HG02885 (cell line): ENCODE data around the gene SEZ6L2.
"Not testable (repeated sequence)": the region's sequence is repeated elsewhere in the genome, so short reads cannot be mapped to it uniquely, and the experiment has no call there.

ENCODE experiments used
- ATAC-seq: cut with Tn5 transposase; IDR thresholded peaks from one replicate; pipeline ENCODE4 v1.9.1; 2021; ENCODE audit warnings: mild to moderate bottlenecking; ENCODE audit not compliant: unreplicated experiment, poor library complexity

SEZ6L2 gene

DNA sequence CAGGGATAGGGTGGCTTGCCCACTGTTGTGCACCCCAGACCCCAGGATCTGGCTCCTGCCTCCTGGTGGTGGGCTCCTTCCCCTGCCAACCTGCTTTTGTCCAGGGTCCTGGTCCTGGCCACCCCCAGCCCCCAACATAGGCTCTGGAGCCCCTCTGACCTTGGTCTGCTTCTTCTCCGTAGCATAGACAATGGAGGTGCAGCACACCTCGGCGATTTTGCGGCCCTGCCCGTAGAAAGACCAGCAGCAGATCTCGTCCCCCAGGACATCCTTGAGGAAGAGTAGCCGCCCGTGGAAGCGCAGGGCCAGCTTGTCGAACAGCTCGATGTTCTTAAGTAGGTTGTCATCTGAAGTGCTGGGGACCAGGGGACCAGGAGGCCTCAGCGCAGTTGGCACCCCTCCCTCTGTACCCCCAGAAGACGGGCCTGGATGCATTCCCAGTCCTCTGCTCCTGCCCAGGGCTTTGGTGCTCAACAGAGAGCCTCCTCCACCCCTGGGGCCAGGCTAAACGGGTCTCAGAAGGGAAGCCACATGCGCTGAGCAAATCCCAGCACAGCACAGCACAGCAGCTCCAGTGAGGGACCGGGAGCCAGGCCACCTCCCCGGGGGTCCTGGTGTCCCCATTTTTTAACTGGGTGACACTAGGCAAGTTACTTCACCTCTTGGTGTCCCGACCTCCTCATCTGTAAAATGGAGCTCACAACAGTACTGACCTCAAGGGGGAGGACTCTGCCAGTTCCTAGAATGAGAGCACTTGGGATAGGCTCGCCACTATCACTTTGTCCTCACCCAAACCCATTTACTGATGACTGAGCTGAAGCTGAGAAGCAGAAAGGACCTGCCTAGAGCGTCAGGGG lies 11.7 kb upstream of the SEZ6L2 start:
- no peak for ATAC-seq

DNA sequence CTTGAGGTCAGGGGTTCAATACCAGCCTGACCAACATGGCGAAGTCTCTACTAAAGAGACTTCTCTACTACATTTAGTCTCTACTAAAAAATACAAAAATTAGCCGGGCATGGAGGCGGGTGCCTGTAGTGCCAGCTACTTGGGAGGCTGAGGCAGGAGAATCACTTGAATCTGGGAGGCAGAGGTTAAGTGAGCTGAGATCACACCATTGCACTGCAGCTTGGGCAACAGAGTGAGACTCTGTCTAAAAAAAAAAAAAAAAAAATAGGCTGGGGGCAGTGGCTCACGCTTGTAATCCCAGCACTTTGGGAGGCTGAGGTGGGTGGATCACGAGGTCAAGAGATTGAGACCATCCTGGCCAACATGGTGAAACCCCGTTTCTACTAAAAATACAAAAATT lies 10.5 kb upstream of the SEZ6L2 start:
- not testable (repeated sequence) for ATAC-seq

DNA sequence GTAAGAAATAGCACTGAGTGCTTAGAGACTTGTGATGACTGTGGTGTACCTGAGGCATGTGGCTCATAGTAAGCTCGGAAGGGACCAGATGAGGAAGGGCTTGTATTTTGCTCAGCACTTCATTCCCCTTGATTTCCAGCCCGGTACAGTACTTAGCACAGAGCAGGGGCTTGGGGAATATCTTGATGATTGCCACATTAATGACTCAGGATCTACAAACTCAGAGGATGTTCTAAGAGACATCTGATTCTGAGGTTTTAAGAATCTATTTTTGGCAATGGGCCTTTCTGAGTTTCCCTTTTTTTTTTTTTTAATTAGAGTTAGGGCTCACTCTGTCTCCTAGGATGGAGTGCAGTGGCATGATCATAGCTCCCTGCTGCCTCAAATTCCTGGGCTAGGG lies 10.0 kb upstream of the SEZ6L2 start:
- ATAC-seq, result no peak

DNA sequence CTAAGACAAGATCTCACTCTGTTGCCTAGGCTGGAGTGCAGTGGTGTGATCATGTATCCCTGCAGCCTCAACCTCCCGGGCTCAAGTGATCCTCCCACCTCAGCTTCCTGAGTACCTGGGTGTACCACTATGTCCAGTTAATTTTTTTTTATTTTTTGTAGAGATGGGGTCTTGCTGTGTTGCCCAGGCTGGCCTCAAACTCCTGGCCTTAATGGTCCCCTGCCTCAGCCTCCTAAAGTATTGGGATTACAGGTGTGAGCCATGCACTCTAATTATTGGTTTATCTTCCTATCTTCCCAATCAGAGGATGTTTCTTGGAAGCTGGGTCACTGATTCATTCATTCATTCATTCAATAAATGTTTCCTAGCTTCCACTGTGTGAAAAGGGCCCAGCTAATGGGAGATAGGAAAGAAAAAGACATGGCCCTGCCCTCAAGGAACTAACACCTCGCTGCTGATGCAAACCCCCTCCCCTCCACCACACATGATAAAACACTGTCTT lies 9.4 kb upstream of the SEZ6L2 start:
- ATAC-seq, result no peak

DNA sequence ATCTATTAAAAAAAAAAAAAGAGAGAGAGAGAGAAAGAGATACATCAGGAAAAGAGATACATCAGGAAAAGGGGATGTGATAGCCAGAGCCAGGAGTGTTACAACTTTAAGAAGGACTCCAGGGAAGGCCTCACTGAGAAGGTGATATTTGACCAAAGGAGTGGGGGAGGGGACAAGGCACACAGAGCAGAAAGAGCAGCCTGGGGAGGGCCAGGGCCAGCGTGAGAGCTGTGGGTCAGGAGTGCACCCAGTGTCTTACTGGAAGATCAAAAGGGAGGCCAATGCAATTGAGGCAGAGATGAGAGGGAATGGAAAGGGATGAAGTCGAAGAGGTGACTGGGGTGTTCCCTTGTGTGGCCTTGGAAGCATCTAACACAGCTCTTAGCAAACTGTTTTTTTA lies 8.6 kb upstream of the SEZ6L2 start:
- ATAC-seq, result no peak

DNA sequence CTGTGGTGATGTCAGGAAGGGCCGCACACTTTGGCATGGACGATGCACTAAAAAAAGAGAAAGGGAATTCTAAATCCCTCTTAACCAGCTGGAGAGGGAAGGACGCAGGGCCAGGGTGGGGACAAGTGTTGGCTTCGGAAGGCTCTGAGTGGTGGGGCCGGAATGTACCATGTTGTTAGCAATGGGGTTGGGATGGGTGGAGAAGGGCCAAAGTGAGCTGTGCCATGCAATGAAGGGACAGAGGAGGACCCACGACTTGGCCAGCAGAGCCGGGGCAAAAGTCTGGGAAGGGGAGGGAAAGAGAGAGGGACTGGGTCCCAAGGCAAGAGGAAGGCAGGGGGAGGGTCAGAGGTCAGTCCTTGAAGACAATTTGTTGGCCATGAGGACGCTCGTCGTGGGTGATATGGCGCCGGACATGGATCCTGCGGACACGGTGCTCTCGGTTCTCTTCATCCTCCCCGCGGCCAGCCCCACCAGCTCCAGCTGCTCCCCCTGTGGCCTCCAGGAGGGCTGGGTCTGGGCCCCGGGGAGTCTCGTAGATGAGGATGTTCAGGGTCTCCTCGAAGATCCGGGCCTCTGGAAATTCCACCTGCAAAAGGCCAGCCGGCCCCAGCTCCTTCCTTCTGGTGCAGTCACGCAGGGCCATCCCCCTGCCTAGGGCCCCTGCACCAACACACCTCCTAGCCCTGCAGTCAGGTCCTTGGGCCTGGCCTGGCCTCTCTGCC lies 7.3 kb upstream of the SEZ6L2 start:
- ATAC-seq, result no peak

DNA sequence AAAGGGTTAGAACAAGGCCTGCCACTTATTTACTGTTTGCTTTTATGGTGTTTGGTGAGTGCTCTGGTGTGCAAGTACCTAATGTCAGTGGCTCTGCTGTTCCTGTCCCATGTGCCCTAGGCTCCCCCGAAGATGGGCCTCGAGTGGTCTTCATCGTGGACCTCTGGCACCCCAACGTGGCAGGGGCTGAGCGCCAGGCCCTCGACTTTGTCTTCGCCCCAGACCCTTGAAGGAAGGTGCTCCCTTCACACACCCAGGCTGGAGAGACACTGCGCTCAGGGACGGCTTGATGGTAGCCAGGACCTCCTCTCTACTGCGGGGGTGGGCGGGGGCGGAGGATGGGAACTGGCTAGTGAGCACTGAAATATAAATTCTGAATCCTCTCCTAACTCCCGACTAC lies 6.3 kb upstream of the SEZ6L2 start:
- no peak for ATAC-seq

DNA sequence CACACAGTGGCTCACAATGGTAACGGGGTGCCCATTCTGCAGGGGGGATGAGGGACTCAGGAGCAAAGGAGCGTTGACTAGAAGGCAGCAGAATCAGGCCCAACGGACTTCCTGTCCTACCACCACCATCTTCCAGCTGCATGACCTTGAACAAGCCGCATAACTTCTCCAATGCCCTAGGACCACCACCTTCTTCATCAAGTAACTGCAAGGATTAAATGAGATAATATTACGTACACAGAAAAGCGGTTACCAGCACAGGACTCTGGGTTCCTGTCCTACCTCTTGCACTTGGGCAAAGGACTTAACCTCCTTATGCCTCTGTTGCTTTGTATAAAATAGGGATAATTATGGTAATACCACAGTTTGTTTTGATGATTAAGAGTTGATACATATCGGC lies 5.6 kb upstream of the SEZ6L2 start:
- ATAC-seq, result no peak

DNA sequence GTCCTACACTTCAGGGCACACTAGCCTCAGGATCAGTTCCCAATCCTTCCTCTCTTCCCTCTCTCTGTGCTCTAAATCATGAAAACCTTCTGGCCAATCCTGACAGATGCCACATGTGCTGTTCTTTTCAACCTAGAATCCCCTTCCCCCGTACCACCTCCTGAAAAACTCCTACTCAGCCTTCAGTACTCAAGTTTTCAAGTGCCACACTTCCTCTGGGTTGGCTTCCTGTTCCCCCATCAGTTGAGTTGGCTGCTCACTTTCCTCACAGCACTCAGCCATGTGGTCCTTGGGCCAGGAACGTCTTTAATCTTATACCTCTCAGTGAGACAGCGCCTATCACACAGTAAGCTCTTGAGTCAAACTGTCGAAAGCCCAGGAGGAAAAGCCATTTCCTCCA lies 4.2 kb upstream of the SEZ6L2 start:
- ATAC-seq, result no peak

DNA sequence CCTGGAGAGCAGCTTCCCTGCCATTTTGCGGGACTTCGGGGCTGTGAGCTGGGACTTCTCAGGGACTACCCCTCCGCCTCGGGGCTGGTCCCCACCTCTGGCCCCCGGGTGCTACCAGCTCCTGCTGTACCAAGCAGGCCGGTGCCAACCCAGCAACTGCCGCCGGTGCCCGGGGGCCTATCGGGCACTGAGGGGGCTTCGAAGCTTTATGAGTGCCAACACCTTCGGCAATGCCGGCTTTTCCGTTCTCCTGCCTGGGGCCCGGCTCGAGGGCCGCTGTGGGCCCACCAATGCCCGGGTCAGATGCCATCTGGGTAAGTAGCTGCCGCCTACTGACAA lies 2.2 kb upstream of the SEZ6L2 start:
- ATAC-seq, result no peak

DNA sequence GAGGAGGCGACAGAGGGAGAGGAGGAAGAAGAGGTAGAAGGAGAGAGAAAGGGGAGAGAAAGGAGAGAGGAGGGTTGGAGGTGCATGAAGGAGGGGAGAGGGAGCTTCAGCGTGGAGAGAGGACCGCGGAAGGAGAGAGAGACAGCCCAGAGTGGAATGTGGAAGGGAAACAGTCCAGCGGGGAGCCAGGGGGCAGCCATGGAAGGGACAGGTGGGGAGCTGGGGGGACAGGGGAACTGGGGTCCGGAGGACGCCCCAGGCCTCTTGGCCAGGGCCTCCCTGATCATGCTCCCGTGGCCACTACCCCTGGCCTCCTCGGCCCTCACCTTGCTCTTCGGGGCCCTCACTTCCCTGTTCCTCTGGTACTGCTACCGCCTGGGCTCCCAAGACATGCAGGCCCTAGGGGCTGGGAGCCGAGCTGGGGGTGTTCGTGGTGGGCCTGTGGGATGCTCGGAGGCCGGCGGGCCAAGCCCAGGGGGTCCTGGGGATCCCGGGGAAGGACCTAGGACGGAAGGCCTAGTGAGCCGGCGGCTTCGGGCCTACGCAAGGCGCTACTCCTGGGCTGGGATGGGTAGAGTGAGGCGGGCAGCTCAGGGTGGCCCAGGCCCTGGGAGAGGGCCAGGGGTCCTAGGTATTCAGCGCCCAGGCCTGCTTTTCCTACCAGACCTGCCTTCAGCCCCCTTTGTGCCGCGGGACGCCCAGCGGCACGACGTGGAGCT lies 1.7 kb upstream of the SEZ6L2 start:
- no peak for ATAC-seq

DNA sequence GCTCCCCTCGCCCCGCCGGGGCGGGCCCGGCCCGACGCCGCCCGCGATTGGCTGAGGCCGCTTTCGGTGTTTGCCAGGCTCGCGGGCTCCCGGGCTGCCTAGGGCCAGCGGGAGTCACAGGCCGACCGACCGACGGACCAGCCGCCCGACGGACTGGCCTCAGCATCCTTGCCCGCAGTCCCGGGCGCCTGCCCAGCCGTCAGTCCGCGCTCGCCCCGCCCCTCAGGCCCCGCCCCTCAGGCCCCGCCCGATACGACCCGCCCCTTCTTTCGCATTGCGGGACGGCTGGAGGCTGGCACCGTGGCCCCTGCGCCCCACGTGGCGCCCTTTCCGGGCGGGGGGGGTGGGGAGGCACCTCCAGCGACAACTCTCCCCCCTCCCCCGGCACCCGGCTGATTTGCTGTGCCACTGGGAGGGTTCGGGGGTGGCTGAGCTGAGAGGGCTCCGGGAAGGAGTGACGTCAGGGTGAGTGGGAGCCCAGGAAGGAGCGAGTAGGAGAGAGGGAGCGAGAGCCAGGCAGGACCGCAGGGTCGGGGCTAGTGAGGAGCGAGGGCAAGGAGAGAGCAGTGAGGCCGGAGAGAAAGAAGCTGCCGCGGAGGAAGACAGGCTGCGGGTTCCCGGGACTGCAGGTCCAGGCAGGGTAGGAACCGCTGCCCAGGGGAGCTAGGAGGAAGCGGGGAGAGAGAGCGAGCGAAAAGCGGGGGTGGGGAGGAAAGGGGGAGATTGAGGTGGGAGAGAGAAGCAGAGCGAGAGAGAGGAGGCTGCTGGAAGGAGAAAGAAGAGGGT lies 945 bp upstream of the SEZ6L2 start, which contains the start of gene ASPHD1:
Gene ASPHD1 (plus strand): TSS at position 387 of the 786 bp plus-strand sequence. CDS start 484 bp downstream, outside the sequence.
- ATAC-seq, result peak; percentile 54

DNA sequence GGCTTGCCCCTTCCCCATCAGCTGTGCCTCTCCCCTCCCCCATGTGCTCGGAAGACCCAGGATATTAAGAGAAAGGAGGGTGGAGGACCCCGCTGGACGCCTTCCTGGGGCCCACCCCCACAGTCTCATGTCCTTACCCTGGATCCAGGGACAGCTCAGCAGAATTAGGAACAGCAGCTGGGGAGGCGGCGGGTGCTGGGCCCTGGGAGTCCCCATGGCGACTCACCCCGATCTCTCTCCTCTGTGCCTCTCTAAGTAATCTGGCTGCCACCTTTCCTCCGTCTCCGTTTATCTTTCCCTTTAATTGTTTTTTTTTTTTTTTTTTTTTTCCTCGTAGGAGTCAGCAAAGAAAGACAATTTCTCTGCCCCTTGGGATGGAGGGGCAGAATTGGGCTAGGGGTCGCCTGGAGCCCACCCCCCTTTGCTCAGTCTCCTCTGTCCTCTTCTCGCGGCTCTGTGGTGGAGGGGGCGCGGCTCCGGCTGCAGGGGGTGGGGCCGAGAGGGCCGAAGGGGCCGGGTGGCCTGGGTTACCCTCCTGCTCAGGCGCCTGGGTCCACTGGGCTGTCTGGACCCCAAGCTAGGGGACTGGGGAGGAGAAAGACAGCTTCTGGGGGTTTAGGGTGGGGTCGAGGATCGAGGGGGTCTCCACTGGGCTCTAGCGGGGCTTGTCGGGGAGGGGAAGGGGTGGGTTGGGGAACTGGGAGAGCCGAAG lies 390 bp downstream of the SEZ6L2 start:
- no peak for ATAC-seq

DNA sequence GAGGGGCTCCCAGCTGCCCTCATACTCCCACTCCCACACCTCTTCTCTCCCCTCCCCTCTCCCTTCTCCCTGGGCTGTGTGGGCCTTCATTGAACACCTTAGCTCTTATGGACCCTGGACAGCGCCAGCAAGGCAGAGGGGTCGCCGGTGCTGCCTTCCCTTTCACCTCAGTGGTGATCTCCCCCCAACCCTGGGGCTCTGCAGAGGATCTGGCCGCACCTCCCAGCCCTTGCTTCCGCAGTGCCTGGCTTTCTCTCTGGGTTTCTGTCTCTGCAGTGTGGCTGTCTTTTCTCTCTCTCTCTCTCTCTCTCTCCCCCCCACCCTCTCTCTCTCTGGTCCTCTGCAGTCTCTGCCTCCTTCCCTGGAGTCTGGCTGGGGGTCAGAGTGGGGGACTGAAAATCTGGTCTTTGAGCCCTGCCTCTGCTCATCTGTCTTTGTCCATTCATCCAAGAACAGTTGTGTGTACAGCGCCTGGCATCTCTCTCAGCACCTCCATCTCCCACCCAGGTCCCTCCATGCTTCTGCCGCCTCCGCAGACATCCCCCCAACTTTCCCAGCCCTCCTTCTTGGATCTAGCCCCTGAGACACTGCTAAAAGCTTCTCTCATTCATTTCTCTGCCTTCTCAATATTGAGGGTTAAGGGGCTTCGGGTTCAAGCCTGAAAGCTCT lies 1.1 kb downstream of the SEZ6L2 start:
- ATAC-seq, result no peak

DNA sequence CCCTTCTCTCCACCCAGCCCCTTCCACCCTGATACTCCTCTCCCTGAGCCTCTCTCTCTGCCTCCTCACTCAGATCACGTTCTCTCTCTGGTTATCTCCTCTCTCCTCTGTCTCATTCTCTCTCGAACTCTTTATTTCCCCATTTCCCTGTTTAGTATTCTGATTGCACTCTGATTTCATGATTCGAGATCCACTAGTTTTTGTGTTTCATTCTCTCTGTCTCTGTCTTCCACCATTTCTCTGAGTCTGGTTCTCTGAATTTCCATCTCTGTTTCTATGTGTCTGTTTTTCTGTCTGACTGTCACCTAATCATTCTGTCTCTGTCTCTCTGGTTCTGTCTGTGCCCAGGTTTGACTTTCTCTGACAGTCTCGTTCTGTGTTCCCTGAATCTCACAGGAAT lies 2.0 kb downstream of the SEZ6L2 start:
- ATAC-seq, result no peak

DNA sequence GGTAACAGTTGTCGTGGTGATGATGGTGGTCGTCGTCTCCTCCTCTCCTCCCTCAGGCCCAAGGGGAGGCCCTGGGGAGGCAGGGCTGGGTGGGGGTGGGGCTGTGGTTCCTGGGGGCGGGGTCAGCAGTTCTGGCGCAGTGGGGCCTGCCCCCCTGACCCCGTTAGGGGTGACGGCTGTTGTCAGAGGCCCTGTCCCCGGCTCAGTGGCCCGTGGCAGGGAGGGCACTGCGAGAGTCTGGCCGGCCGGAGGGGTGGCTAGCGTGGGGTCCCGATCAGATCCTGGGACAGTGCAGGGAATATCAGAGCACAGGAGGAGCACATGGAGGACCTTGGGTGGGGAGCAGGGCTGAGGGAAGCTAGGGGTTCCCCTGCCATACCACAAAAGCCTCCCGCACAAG lies 2.5 kb downstream of the SEZ6L2 start:
- ATAC-seq, result no peak

DNA sequence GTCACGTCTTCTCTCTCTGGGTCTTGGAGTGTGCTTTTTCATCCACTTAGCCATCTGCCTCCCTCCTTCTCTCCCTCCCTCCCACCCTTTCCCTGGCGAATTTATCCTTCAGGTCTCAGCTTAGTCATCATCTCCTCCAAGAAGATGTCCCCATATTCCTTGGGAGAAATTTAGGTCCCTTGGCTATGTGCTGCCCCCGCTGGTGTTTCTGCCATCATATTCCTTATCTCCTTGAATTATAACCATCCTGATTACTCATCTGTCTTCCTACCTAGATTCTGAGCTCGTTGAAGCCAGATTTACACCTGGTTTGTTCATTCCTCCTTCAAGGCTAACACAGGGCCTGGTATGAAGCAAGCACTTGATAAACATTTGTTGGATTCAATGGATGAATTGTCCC lies 5.0 kb downstream of the SEZ6L2 start:
- no peak for ATAC-seq

DNA sequence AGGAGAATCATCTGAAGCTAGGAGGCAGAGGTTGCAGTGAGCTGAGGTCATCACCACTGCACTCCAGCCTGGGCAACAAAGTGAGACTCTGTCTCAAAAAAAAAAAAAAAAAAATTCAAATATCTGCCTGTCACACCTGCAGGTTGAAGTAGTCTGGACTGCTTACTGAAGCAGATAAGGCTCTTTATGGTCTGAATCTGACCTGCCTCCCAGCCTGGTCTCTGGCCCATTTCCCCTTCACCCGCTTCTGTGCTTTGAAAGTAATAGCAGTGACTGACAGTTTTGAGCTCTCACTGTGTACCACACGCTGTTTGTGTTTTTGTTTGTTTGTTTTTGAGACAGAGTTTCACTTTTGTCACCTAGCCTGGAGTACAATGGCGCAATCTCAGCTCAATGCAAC lies 5.8 kb downstream of the SEZ6L2 start:
- ATAC-seq, result no peak

DNA sequence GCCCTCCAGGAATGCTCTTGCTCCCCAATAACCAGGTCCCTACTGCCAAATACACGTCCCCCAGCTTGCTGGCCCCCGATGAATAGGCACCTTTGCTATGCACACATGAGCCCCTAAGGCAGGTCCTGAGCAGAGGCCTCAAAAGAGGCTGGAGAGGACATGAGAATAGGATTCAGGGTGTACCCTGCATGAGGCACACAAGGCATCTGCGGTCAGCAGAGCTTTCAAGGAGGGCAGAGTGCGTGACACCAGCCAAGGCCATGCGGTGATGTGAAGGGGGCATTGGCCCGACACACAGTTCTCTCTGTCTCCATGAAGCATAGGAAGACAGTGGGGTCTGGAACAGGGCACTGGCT lies 6.9 kb downstream of the SEZ6L2 start:
- no peak for ATAC-seq
